Measurements from ENCODE around the gene ARID2. TPM values are rescaled to one million over a fixed set of nuclear protein-coding genes. Genes with fewer than 3 reads are reported as not detected.

The ARID2 gene
- total and polyA plus RNA-seq, 2 experiments from 2014 or later: 26.5 to 54.9 TPM

DNA sequence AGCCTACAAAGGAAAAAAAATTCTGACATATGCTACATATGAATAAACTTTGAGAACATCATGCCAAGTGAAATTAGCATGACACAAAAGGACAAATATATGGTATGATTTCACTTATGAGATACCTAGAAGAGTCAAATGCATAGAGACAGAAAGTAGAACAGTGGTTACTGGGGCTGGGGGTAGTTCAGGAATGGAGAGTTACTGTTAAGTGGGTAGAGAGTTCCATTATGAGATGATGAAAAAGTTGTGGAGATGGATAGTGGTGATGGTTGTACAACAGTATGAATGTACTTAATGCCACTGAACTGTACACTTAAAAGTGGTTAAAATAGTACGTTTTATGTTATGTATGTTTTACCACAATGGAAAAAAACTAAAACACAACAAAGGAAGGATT is 168.6 kb downstream of the ARID2 start:
- no peak for DNase-seq (ENCODE audit: low spot score)
- Histone ChIP-seq H4K20me1 (replicated peaks; ENCODE audit: insufficient read depth) (no peaks in the 10 kb centered on the region), H3F3A (replicated peaks; ENCODE audit: low read depth) (no peaks in the 10 kb centered on the region), H3K79me2 (replicated peaks; ENCODE audit: insufficient read depth) (no peaks in the 10 kb centered on the region), H3K4me1 (ENCODE audit: insufficient read depth) (no peaks in the 10 kb centered on the region), H3K4me2 (no peak overlapping the region), H3K36me3 (ENCODE audit: insufficient read depth) (0 out of 2 replicates have a peak, but pooled peaks cover 3% of the 10 kb centered on the region), H3K9me2 (ENCODE audit: insufficient read depth) (no peaks in the 10 kb centered on the region), H2AFZ (no peak overlapping the region), H3K27ac (ENCODE audit: low read depth) (no peak overlapping the region), H3K27me3 (ENCODE audit: insufficient read depth) (no peaks in the 10 kb centered on the region), H3K4me3 (no peak overlapping the region)
- no peak for ATAC-seq
- H3K27ac Mint-ChIP-seq: no peak overlapping the region
- H3K27me3 Mint-ChIP-seq (ENCODE audit: insufficient read depth, low read depth, poor library complexity): peaks cover 6% of the 10 kb centered on the region
- H3K36me3 Mint-ChIP-seq (ENCODE audit: low read depth): peaks cover 65% of the 10 kb centered on the region
- peaks cover 9% of the 10 kb centered on the region; the same call in 2 of the 3 replicates for H3K4me1 Mint-ChIP-seq
- H3K4me3 Mint-ChIP-seq: no peak overlapping the region
- TF ChIP-seq ZNF331 (CRISPR knock-in tag; IDR thresholded peaks at IDR 0.05; ENCODE audit: low read depth) (no peak), NANOG (IDR thresholded peaks at IDR 0.05; ENCODE audit: borderline replicate concordance) (no peak), EZH2phosphoT487 (IDR thresholded peaks at IDR 0.05; ENCODE audit: unreplicated experiment) (no peak), POLR2AphosphoS5 (IDR thresholded peaks at IDR 0.05; ENCODE audit: low read depth) (no peak), JUNB (IDR thresholded peaks at IDR 0.05; ENCODE audit: unreplicated experiment) (no peak), ZNF114 (CRISPR knock-in tag; IDR thresholded peaks at IDR 0.05) (no peak), CREB1 (CRISPR knock-in tag; IDR thresholded peaks at IDR 0.05; ENCODE audit: low read depth) (no peak), EZH2 (IDR thresholded peaks at IDR 0.05; ENCODE audit: low read depth, unreplicated experiment) (no peak)
- TF ChIP-seq, protein P1, sequence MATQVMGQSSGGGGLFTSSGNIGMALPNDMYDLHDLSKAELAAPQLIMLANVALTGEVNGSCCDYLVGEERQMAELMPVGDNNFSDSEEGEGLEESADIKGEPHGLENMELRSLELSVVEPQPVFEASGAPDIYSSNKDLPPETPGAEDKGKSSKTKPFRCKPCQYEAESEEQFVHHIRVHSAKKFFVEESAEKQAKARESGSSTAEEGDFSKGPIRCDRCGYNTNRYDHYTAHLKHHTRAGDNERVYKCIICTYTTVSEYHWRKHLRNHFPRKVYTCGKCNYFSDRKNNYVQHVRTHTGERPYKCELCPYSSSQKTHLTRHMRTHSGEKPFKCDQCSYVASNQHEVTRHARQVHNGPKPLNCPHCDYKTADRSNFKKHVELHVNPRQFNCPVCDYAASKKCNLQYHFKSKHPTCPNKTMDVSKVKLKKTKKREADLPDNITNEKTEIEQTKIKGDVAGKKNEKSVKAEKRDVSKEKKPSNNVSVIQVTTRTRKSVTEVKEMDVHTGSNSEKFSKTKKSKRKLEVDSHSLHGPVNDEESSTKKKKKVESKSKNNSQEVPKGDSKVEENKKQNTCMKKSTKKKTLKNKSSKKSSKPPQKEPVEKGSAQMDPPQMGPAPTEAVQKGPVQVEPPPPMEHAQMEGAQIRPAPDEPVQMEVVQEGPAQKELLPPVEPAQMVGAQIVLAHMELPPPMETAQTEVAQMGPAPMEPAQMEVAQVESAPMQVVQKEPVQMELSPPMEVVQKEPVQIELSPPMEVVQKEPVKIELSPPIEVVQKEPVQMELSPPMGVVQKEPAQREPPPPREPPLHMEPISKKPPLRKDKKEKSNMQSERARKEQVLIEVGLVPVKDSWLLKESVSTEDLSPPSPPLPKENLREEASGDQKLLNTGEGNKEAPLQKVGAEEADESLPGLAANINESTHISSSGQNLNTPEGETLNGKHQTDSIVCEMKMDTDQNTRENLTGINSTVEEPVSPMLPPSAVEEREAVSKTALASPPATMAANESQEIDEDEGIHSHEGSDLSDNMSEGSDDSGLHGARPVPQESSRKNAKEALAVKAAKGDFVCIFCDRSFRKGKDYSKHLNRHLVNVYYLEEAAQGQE (IDR thresholded peaks at IDR 0.05; ENCODE audit: unreplicated experiment): no peak
- TF ChIP-seq, protein P2, sequence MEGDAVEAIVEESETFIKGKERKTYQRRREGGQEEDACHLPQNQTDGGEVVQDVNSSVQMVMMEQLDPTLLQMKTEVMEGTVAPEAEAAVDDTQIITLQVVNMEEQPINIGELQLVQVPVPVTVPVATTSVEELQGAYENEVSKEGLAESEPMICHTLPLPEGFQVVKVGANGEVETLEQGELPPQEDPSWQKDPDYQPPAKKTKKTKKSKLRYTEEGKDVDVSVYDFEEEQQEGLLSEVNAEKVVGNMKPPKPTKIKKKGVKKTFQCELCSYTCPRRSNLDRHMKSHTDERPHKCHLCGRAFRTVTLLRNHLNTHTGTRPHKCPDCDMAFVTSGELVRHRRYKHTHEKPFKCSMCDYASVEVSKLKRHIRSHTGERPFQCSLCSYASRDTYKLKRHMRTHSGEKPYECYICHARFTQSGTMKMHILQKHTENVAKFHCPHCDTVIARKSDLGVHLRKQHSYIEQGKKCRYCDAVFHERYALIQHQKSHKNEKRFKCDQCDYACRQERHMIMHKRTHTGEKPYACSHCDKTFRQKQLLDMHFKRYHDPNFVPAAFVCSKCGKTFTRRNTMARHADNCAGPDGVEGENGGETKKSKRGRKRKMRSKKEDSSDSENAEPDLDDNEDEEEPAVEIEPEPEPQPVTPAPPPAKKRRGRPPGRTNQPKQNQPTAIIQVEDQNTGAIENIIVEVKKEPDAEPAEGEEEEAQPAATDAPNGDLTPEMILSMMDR (conservative IDR thresholded peaks at IDR 0.05; ENCODE audit: low read depth in 2 of 2): no peak
- H3K9me3 Mint-ChIP-seq: no peaks in the 10 kb centered on the region; the same call in 2 of the 3 replicates

DNA sequence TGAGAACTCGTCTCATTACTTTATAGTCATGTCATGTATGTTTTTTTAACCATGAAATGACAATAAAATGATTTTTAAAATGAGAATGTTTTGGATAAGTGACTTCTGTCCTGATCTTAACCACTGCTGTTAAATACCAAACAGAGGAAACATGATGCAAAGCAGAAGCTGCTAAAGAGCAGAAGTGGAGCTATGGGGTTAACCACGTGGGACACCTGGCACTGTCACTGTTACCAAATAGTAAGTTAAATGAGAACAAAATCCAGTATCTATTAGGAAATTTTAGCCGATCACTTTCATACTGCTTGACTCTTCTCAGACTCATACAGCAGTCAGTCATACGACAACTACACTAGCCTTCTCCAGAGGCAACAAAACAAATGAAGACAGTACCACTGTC is 178.4 kb downstream of the ARID2 start:
- H3K79me2 ChIP-seq (replicated peaks; ENCODE audit: insufficient read depth): no peaks in the 10 kb centered on the region
- H3K27ac Mint-ChIP-seq: no peak overlapping the region
- H3K27me3 Mint-ChIP-seq (ENCODE audit: insufficient read depth, low read depth, poor library complexity): no peaks in the 10 kb centered on the region
- H3K4me2 ChIP-seq: no peak overlapping the region
- H2AFZ ChIP-seq: no peak overlapping the region
- H3K4me1 ChIP-seq (ENCODE audit: insufficient read depth): no peaks in the 10 kb centered on the region
- H3K36me3 ChIP-seq (ENCODE audit: insufficient read depth): no peaks in the 10 kb centered on the region
- H3K9me3 Mint-ChIP-seq: no peaks in the 10 kb centered on the region
- H3K4me1 Mint-ChIP-seq: no peaks in the 10 kb centered on the region
- H3K36me3 Mint-ChIP-seq (ENCODE audit: low read depth): peaks cover 9% of the 10 kb centered on the region; the same call in 2 of the 3 replicates
- H3K27ac ChIP-seq (ENCODE audit: low read depth): no peak overlapping the region
- no peaks in the 10 kb centered on the region for H3F3A ChIP-seq (replicated peaks; ENCODE audit: low read depth)
- no peaks in the 10 kb centered on the region for H3K27me3 ChIP-seq (ENCODE audit: insufficient read depth)
- no peaks in the 10 kb centered on the region for H4K20me1 ChIP-seq (replicated peaks; ENCODE audit: insufficient read depth)
- DNase-seq (ENCODE audit: low spot score): no peak
- ATAC-seq: no peak
- H3K4me3 Mint-ChIP-seq: no peak overlapping the region
- no peak overlapping the region for H3K4me3 ChIP-seq
- H3K9me2 ChIP-seq (ENCODE audit: insufficient read depth): no peaks in the 10 kb centered on the region
- TF ChIP-seq, protein P3, sequence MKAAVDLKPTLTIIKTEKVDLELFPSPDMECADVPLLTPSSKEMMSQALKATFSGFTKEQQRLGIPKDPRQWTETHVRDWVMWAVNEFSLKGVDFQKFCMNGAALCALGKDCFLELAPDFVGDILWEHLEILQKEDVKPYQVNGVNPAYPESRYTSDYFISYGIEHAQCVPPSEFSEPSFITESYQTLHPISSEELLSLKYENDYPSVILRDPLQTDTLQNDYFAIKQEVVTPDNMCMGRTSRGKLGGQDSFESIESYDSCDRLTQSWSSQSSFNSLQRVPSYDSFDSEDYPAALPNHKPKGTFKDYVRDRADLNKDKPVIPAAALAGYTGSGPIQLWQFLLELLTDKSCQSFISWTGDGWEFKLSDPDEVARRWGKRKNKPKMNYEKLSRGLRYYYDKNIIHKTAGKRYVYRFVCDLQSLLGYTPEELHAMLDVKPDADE (IDR thresholded peaks at IDR 0.05): no peak
- no peak for TF ChIP-seq STAT1 (IDR thresholded peaks at IDR 0.05; ENCODE audit: unreplicated experiment)
